ENCODE measurements around the gene BRD4. TPM values are rescaled to one million over a fixed set of nuclear protein-coding genes. Genes with fewer than 3 reads are reported as not detected.

The BRD4 gene
- polyA plus RNA-seq, 3 donors = 3.7 to 19.2 (median 4.2) TPM

DNA sequence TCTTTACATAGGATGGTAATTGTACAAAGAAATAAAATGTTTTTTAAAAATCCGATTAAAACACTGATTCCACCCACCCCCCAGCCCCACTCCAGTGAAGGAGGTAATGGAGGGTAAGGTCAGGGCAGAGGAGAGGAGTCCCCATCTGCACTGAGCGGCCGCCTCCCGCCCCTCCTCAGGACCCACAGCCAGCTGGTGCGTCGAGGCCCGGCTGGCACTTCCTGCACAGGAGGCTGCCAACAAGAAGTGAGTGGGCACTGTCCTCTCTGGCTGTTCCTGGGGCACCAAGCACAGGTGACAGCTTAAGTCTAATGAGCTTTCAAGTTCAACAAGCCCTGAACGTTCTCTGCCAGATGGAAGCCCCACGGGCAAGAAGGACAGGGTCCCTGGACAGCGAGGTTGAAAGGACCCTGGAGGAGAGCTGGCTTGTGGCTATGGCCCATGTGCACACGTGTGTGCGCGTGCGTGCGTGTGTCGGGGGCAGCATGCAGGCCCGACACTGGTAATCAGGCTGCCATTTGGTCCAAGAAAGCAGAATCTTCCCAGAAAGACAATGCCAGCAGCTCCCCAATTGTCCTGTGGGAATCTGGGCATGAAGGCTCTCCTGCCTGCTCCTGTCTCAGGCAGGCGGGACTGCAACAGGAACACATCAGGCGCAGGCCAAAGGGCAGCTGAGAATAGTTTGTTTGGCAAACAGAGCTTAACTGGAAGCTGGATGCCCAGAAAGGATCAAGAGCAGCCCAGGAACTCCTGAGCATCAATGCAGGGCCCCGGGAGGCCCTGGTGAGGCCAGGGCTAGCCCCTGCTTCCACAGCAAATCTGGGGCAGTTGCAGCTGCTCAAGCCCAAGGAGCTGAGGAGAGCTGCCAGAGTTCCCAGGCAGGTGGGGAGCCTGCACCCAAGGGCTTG, 85.0 kb downstream of the BRD4 start:
- Mint-ChIP-seq H3K27me3 (ENCODE audit: low read depth in 3 of 3) (no peaks in the 10 kb centered on the region), H3K4me1 (no peaks in the 10 kb centered on the region), H3K36me3 (peaks cover 65 to 92% of the 10 kb centered on the region in 2 donors), H3K27ac (peak overlapping the region in 3 of 7 donors; percentile 4 to 25 (median 10)), H3K9me3 (peaks cover 0 to 2% (median 0%) of the 10 kb centered on the region in 7 donors), H3K4me3 (no peak overlapping the region)
- H3K79me2 ChIP-seq (ENCODE audit: insufficient read depth, low read length) = peaks cover 11% of the 10 kb centered on the region
- H3K4me1 ChIP-seq (ENCODE audit: control insufficient read depth in 1 of 2, insufficient read depth in 2 of 2, low read length in 2 of 2) = no peaks in the 10 kb centered on the region
- H3K4me3 ChIP-seq (replicated peaks in 1 of 3; ENCODE audit: low read depth in 2 of 3, low read length in 3 of 3) = no peak overlapping the region
- H3K4me2 ChIP-seq (replicated peaks; ENCODE audit: extremely low read depth, low read length, poor library complexity, severe bottlenecking) = no peak overlapping the region
- H3K27me3 ChIP-seq (ENCODE audit: control insufficient read depth in 2 of 2, insufficient read depth in 2 of 2, low read length in 2 of 2) = no peaks in the 10 kb centered on the region
- intact Hi-C loops (cut with micrococcal nuclease) = no loop called here
- peaks cover 96% of the 10 kb centered on the region for H4K20me1 ChIP-seq (ENCODE audit: insufficient read depth, low read length)
- H3K27ac ChIP-seq (ENCODE audit: low read depth in 1 of 2, low read length in 2 of 2) = no peak overlapping the region
- peaks cover 90 to 95% of the 10 kb centered on the region in 2 donors for H3K36me3 ChIP-seq (replicated peaks in 1 of 2; ENCODE audit: control insufficient read depth in 1 of 2, insufficient read depth in 2 of 2, low read length in 2 of 2)
- H3K9ac ChIP-seq (ENCODE audit: insufficient read depth, low read length, poor library complexity, severe bottlenecking) = no peak overlapping the region
- no peak for DNase-seq
- 91% methylated on average over 15 of the region's 20 CpGs for WGBS (ENCODE audit: insufficient coverage)
- H2AFZ ChIP-seq (ENCODE audit: insufficient read depth, low read depth, low read length, poor library complexity, severe bottlenecking) = no peak overlapping the region
- H3K9me3 ChIP-seq (replicated peaks in 1 of 2; ENCODE audit: control insufficient read depth in 1 of 2, insufficient read depth in 1 of 2, low read length in 2 of 2) = no peaks in the 10 kb centered on the region
- no peak for TF ChIP-seq CTCF (IDR thresholded peaks at IDR 0.05)

- TF ChIP-seq CTCF (IDR thresholded peaks at IDR 0.05) = no peak
- Histone ChIP-seq H3K9me3 (replicated peaks in 1 of 2; ENCODE audit: control insufficient read depth in 1 of 2, insufficient read depth in 1 of 2, low read length in 2 of 2) (no peaks in the 10 kb centered on the region), H3K79me2 (ENCODE audit: insufficient read depth, low read length) (peaks cover 10% of the 10 kb centered on the region), H3K36me3 (replicated peaks in 1 of 2; ENCODE audit: control insufficient read depth in 1 of 2, insufficient read depth in 2 of 2, low read length in 2 of 2) (peaks cover 86 to 96% of the 10 kb centered on the region in 2 donors), H2AFZ (ENCODE audit: insufficient read depth, low read depth, low read length, poor library complexity, severe bottlenecking) (no peak overlapping the region), H3K27ac (ENCODE audit: low read depth in 1 of 2, low read length in 2 of 2) (no peak overlapping the region), H3K4me3 (replicated peaks in 1 of 3; ENCODE audit: low read depth in 2 of 3, low read length in 3 of 3) (no peak overlapping the region), H3K27me3 (ENCODE audit: control insufficient read depth in 2 of 2, insufficient read depth in 2 of 2, low read length in 2 of 2) (no peaks in the 10 kb centered on the region), H4K20me1 (ENCODE audit: insufficient read depth, low read length) (peaks cover 92% of the 10 kb centered on the region), H3K9ac (ENCODE audit: insufficient read depth, low read length, poor library complexity, severe bottlenecking) (no peak overlapping the region), H3K4me1 (ENCODE audit: control insufficient read depth in 1 of 2, insufficient read depth in 2 of 2, low read length in 2 of 2) (no peaks in the 10 kb centered on the region), H3K4me2 (replicated peaks; ENCODE audit: extremely low read depth, low read length, poor library complexity, severe bottlenecking) (no peak overlapping the region)
- DNase-seq = no peak
- Mint-ChIP-seq H3K36me3 (peaks cover 59 to 93% of the 10 kb centered on the region in 2 donors), H3K27ac (peak overlapping the region in 2 of 7 donors; percentile 28 to 64), H3K4me3 (no peak overlapping the region), H3K27me3 (ENCODE audit: low read depth in 3 of 3) (peaks cover 0 to 2% (median 0%) of the 10 kb centered on the region in 3 donors), H3K4me1 (no peaks in the 10 kb centered on the region), H3K9me3 (no peaks in the 10 kb centered on the region)
- intact Hi-C loops (cut with micrococcal nuclease) = no loop called here
- 100% methylated on average over 3 of the region's 5 CpGs for WGBS (ENCODE audit: insufficient coverage)
Observed at GRCh38 chr19:15246198-15246481, 86.2 kb downstream of the BRD4 start.
